HepG2 (cell line): ENCODE data around the gene TFB1M. TPM values are rescaled to one million over a fixed set of nuclear protein-coding genes. Genes with fewer than 3 reads are reported as not detected.

ENCODE experiments used
- CBX1 ChIP-seq: IDR thresholded peaks from one replicate; pipeline ENCODE4 v1.6.1; 2016; ENCODE audit warnings: antibody characterized with exemption, low read depth
- CREB1 ChIP-seq, 2 experiments: fragments of 450-650 bp in 1 of 2; IDR thresholded peaks; 2 replicates each; pipeline ENCODE4 v1.6.1; 2016 to 2017; ENCODE audit warnings: control low read depth in 1 of 2, mild to moderate bottlenecking in 1 of 2, missing compliant biosample characterization in 1 of 2, missing genetic modification characterization in 1 of 2
- HNRNPUL1 ChIP-seq: fragments of 200-400 bp; formaldehyde crosslinking; IDR thresholded peaks from 2 replicates; pipeline ENCODE4 v1.6.1; 2017; ENCODE audit warnings: low read depth, mild to moderate bottlenecking, low read length, moderate library complexity
- MED8 ChIP-seq: sonication (generic); formaldehyde crosslinking; IDR thresholded peaks from 2 replicates; pipeline ENCODE4 v1.8.1; 2023; ENCODE audit warnings: mild to moderate bottlenecking, missing genetic modification reagents; ENCODE audit not compliant: insufficient replicate concordance
- NCOA2 ChIP-seq: sonication (generic); formaldehyde crosslinking; IDR thresholded peaks from 2 replicates; pipeline ENCODE4 v1.8.0; 2022; ENCODE audit warnings: inconsistent platforms
- SAFB2 ChIP-seq: sonication (generic); formaldehyde crosslinking; IDR thresholded peaks from 2 replicates; pipeline ENCODE4 v1.5.1; 2020; ENCODE audit warnings: missing genetic modification reagents, low read depth, mild to moderate bottlenecking, borderline replicate concordance
- ZNF10 ChIP-seq: sonication (generic); formaldehyde crosslinking; IDR thresholded peaks from 2 replicates; pipeline ENCODE4 v1.4.0; 2020; ENCODE audit warnings: mild to moderate bottlenecking, low read depth, missing genetic modification reagents, borderline replicate concordance
- ZNF143 ChIP-seq: sonication (generic); formaldehyde crosslinking; IDR thresholded peaks from 2 replicates; pipeline ENCODE4 v1.4.0; 2020; ENCODE audit warnings: missing genetic modification reagents
- polyA plus RNA-seq, 8 experiments: library from polyadenylated mRNA; depleted of rRNA in 3 of 8; stranded (reverse) in 7 of 8; unstranded in 1 of 8; fragments of >200 nt; fragmentation: Illumina TruSeq in 4 of 8; extraction: Trizol in 4 of 8; gene quantifications; 2 replicates each; pipeline versions ENCODE4 v1.2.1 to v1.2.3, GENCODE V29; 2011 to 2016; ENCODE audit warnings: low read depth in 4 of 8, missing spikeins in 1 of 8, mixed read lengths in 1 of 8; ENCODE audit not compliant: insufficient read depth in 1 of 8
- total RNA-seq, 5 experiments: library from RNA; depleted of rRNA; stranded (reverse); fragments of >200 nt; fragmentation: Illumina TruSeq; extraction: Trizol; gene quantifications; 2 replicates each; pipeline ENCODE4 v1.2.3, GENCODE V29; 2016; ENCODE audit warnings: low read depth in 1 of 5
- TF ChIP-seq, protein P1 (sequence below): sonication (generic); formaldehyde crosslinking; IDR thresholded peaks from 2 replicates; pipeline ENCODE4 v1.8.0; 2022; ENCODE audit warnings: missing genetic modification reagents, mild to moderate bottlenecking, inconsistent platforms, borderline replicate concordance
- TF ChIP-seq, protein P2 (sequence below): sonication (generic); formaldehyde crosslinking; IDR thresholded peaks from 2 replicates; pipeline ENCODE4 v1.4.0; 2020; ENCODE audit warnings: missing genetic modification reagents
- TF ChIP-seq, protein P3 (sequence below): sonication (generic); formaldehyde crosslinking; IDR thresholded peaks from 2 replicates; pipeline ENCODE4 v1.4.0; 2020; ENCODE audit warnings: missing genetic modification reagents, borderline replicate concordance
- TF ChIP-seq, protein P4 (sequence below): sonication (generic); formaldehyde crosslinking; IDR thresholded peaks from 2 replicates; pipeline ENCODE4 v1.5.0; 2020; ENCODE audit warnings: mild to moderate bottlenecking, missing genetic modification reagents
- TF ChIP-seq, protein P5 (sequence below): sonication (generic); formaldehyde crosslinking; IDR thresholded peaks from 2 replicates; pipeline ENCODE4 v1.8.0; 2023; ENCODE audit warnings: mild to moderate bottlenecking, missing genetic modification reagents
- TF ChIP-seq, protein P6 (sequence below): sonication (generic); formaldehyde crosslinking; conservative IDR thresholded peaks from 2 replicates; pipeline ENCODE4 v1.4.0; 2020; ENCODE audit warnings: missing genetic modification reagents

Gene TFB1M
- total and polyA plus RNA-seq, 2 of the 13 experiments (the other 11 are each of a cell fraction or from before 2014, with no cell fraction given) = 91.4 to 122 TPM

DNA sequence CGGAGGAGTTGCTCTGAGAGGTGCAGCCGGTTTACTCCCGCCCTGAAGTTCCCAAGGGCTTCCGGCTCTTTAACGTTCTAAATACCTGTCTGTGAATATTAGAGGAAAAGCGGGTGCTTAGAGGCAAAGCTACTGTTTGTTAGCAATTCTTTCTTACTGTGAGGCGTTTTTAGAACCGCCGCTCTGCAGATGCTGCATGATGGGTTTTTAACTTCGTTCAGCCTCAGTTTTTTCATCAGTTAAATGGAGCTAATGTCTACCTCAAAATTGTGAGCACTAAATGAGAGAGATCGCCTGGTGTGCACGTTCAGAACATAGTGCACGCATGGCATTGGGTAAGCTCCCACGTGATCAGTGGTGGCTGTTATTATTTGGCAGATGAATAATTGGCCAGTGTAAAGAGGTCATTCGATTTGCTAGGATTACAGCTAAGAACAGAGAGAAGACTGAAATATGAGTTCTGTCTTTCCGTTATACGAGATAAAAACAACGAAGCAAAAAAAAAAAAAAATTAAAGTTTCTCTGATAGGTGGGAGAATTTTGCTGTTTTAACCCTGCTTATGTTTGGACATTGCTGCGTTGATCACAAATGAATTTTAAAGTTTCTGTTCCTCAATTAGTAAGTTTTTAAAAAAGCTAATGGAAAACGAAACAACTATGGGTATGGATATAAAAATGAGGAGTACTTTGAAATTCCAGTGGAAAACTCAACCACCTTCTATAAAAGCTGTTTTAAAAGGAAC lies 660 bp upstream of the TFB1M start (continued):
- TF ChIP-seq, protein P1, sequence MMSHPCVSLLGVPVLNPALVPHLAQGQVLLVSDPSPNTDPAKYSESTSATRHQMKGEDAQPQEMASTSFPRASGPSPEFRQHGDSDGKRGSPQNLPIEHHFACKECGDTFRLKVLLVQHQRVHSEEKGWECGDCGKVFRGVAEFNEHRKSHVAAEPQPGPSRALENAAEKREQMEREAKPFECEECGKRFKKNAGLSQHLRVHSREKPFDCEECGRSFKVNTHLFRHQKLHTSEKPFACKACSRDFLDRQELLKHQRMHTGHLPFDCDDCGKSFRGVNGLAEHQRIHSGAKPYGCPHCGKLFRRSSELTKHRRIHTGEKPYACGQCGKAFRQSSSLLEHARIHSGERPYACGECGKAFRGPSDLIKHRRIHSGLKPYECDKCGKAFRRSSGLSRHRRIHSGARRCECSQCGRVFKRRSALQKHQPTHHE (CRISPR knock-in tag) = no peak
- TF ChIP-seq, protein P2, sequence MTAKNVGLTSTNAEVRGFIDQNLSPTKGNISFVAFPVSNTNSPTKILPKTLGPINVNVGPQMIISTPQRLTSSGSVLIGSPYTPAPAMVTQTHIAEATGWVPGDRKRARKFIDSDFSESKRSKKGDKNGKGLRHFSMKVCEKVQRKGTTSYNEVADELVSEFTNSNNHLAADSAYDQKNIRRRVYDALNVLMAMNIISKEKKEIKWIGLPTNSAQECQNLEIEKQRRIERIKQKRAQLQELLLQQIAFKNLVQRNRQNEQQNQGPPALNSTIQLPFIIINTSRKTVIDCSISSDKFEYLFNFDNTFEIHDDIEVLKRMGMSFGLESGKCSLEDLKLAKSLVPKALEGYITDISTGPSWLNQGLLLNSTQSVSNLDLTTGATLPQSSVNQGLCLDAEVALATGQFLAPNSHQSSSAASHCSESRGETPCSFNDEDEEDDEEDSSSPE = peak; percentile 78
- TF ChIP-seq NCOA2 (CRISPR knock-in tag) = peak; percentile 57; the same call in 1 of the 2 replicates
- TF ChIP-seq ZNF143 (CRISPR knock-in tag) = no peak
- TF ChIP-seq, protein P3, sequence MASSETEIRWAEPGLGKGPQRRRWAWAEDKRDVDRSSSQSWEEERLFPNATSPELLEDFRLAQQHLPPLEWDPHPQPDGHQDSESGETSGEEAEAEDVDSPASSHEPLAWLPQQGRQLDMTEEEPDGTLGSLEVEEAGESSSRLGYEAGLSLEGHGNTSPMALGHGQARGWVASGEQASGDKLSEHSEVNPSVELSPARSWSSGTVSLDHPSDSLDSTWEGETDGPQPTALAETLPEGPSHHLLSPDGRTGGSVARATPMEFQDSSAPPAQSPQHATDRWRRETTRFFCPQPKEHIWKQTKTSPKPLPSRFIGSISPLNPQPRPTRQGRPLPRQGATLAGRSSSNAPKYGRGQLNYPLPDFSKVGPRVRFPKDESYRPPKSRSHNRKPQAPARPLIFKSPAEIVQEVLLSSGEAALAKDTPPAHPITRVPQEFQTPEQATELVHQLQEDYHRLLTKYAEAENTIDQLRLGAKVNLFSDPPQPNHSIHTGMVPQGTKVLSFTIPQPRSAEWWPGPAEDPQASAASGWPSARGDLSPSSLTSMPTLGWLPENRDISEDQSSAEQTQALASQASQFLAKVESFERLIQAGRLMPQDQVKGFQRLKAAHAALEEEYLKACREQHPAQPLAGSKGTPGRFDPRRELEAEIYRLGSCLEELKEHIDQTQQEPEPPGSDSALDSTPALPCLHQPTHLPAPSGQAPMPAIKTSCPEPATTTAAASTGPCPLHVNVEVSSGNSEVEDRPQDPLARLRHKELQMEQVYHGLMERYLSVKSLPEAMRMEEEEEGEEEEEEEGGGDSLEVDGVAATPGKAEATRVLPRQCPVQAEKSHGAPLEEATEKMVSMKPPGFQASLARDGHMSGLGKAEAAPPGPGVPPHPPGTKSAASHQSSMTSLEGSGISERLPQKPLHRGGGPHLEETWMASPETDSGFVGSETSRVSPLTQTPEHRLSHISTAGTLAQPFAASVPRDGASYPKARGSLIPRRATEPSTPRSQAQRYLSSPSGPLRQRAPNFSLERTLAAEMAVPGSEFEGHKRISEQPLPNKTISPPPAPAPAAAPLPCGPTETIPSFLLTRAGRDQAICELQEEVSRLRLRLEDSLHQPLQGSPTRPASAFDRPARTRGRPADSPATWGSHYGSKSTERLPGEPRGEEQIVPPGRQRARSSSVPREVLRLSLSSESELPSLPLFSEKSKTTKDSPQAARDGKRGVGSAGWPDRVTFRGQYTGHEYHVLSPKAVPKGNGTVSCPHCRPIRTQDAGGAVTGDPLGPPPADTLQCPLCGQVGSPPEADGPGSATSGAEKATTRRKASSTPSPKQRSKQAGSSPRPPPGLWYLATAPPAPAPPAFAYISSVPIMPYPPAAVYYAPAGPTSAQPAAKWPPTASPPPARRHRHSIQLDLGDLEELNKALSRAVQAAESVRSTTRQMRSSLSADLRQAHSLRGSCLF (CRISPR knock-in tag) = 0 out of 2 replicates have a peak, but pooled peaks have one; percentile 64
- TF ChIP-seq, protein P4, sequence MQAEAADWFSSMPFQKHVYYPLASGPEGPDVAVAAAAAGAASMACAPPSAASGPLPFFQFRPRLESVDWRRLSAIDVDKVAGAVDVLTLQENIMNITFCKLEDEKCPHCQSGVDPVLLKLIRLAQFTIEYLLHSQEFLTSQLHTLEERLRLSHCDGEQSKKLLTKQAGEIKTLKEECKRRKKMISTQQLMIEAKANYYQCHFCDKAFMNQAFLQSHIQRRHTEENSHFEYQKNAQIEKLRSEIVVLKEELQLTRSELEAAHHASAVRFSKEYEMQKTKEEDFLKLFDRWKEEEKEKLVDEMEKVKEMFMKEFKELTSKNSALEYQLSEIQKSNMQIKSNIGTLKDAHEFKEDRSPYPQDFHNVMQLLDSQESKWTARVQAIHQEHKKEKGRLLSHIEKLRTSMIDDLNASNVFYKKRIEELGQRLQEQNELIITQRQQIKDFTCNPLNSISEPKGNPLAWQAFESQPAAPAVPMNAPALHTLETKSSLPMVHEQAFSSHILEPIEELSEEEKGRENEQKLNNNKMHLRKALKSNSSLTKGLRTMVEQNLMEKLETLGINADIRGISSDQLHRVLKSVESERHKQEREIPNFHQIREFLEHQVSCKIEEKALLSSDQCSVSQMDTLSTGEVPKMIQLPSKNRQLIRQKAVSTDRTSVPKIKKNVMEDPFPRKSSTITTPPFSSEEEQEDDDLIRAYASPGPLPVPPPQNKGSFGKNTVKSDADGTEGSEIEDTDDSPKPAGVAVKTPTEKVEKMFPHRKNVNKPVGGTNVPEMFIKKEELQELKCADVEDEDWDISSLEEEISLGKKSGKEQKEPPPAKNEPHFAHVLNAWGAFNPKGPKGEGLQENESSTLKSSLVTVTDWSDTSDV (CRISPR knock-in tag) = no peak
- TF ChIP-seq CBX1 = no peak
- TF ChIP-seq MED8 (CRISPR knock-in tag) = peak; percentile 76
- no peak; the same call in 1 of the 2 replicates for TF ChIP-seq SAFB2 (CRISPR knock-in tag)
- TF ChIP-seq CREB1 (IDR thresholded peaks at IDR 0.05) = no peak
- no peak; the same call in none of the 2 replicates for TF ChIP-seq CREB1 (CRISPR knock-in tag; IDR thresholded peaks at IDR 0.05)
- TF ChIP-seq HNRNPUL1 = no peak
- TF ChIP-seq, protein P5, sequence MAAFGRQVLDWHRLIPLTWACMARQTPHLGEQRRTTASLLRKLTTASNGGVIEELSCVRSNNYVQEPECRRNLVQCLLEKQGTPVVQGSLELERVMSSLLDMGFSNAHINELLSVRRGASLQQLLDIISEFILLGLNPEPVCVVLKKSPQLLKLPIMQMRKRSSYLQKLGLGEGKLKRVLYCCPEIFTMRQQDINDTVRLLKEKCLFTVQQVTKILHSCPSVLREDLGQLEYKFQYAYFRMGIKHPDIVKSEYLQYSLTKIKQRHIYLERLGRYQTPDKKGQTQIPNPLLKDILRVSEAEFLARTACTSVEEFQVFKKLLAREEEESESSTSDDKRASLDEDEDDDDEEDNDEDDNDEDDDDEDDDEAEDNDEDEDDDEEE (CRISPR knock-in tag) = no peak
- TF ChIP-seq, protein P6, sequence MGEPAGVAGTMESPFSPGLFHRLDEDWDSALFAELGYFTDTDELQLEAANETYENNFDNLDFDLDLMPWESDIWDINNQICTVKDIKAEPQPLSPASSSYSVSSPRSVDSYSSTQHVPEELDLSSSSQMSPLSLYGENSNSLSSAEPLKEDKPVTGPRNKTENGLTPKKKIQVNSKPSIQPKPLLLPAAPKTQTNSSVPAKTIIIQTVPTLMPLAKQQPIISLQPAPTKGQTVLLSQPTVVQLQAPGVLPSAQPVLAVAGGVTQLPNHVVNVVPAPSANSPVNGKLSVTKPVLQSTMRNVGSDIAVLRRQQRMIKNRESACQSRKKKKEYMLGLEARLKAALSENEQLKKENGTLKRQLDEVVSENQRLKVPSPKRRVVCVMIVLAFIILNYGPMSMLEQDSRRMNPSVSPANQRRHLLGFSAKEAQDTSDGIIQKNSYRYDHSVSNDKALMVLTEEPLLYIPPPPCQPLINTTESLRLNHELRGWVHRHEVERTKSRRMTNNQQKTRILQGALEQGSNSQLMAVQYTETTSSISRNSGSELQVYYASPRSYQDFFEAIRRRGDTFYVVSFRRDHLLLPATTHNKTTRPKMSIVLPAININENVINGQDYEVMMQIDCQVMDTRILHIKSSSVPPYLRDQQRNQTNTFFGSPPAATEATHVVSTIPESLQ (CRISPR knock-in tag) = peak; percentile 92; the same call in 1 of the 2 replicates
- no peak for TF ChIP-seq ZNF10 (CRISPR knock-in tag)
